ENCODE data around the gene ST8SIA1. TPM values are rescaled to one million over a fixed set of nuclear protein-coding genes. Genes with fewer than 3 reads are reported as not detected.

Gene ST8SIA1
- polyA plus RNA-seq, 1 donor from 2014 or later: 22.5 TPM

- TF ChIP-seq REST (IDR thresholded peaks at IDR 0.05; ENCODE audit: borderline replicate concordance): no peak
- TF ChIP-seq TAF1 (IDR thresholded peaks at IDR 0.05; ENCODE audit: low read depth): no peak
- TF ChIP-seq SMC3 (conservative IDR thresholded peaks at IDR 0.05; ENCODE audit: poor library complexity): no peak
- no peak for TF ChIP-seq MXI1 (conservative IDR thresholded peaks at IDR 0.05; ENCODE audit: poor library complexity, severe bottlenecking)
- TF ChIP-seq RAD21 (conservative IDR thresholded peaks at IDR 0.05): no peak
- no peaks in the 10 kb centered on the region for H3K27me3 ChIP-seq (ENCODE audit: insufficient read depth, low read depth, low read length)
These were observed 12.4 kb downstream of the ST8SIA1 start for GRCh38 chr12:22322091-22322490.

GRCh38 chr12:22321638-22322037 is 12.9 kb downstream of the ST8SIA1 start:
- no peak overlapping the region for H3K9ac ChIP-seq (ENCODE audit: low read length)
- no peaks in the 10 kb centered on the region for H4K20me1 ChIP-seq (ENCODE audit: insufficient read depth)

More at GRCh38 chr12:22322091-22322490, 12.4 kb downstream of the ST8SIA1 start:
- H3K9ac ChIP-seq (ENCODE audit: low read length): no peak overlapping the region
- H3F3A ChIP-seq (ENCODE audit: insufficient read depth, low read length, poor library complexity, severe bottlenecking): no peaks in the 10 kb centered on the region
- no peak overlapping the region for H3K4me3 ChIP-seq (ENCODE audit: low read length)
- no peak overlapping the region for H3K4me2 ChIP-seq (ENCODE audit: low read length)
- no peaks in the 10 kb centered on the region for H3K9me3 ChIP-seq (ENCODE audit: low read length)
- no peaks in the 10 kb centered on the region for H4K20me1 ChIP-seq (ENCODE audit: insufficient read depth)
- no peaks in the 10 kb centered on the region for H3K9me2 ChIP-seq (ENCODE audit: insufficient read depth, low read length)
- no peaks in the 10 kb centered on the region for H3K36me3 ChIP-seq (ENCODE audit: insufficient read depth, low read length)
- H3K27ac ChIP-seq (ENCODE audit: low read length): no peak overlapping the region
- peaks cover 8% of the 10 kb centered on the region for H3K79me2 ChIP-seq (replicated peaks; ENCODE audit: insufficient read depth, low read length)
- H2AFZ ChIP-seq (ENCODE audit: low read depth, low read length): no peak overlapping the region

More at GRCh38 chr12:22321638-22322037, 12.9 kb downstream of the ST8SIA1 start:
- Histone ChIP-seq H3K4me2 (ENCODE audit: low read length) (no peak overlapping the region), H3K36me3 (ENCODE audit: insufficient read depth, low read length) (no peaks in the 10 kb centered on the region), H2AFZ (ENCODE audit: low read depth, low read length) (no peak overlapping the region), H3K79me2 (replicated peaks; ENCODE audit: insufficient read depth, low read length) (peaks cover 3% of the 10 kb centered on the region), H3F3A (ENCODE audit: insufficient read depth, low read length, poor library complexity, severe bottlenecking) (no peaks in the 10 kb centered on the region), H3K27me3 (ENCODE audit: insufficient read depth, low read depth, low read length) (no peaks in the 10 kb centered on the region), H3K9me3 (ENCODE audit: low read length) (no peaks in the 10 kb centered on the region), H3K4me3 (ENCODE audit: low read length) (no peak overlapping the region), H3K27ac (ENCODE audit: low read length) (no peak overlapping the region), H3K9me2 (ENCODE audit: insufficient read depth, low read length) (no peaks in the 10 kb centered on the region)
- no peak for TF ChIP-seq RAD21 (conservative IDR thresholded peaks at IDR 0.05)
- no peak for TF ChIP-seq POLR2AphosphoS5 (IDR thresholded peaks at IDR 0.05)
- no peak for TF ChIP-seq TAF1 (IDR thresholded peaks at IDR 0.05; ENCODE audit: low read depth)
- TF ChIP-seq MXI1 (conservative IDR thresholded peaks at IDR 0.05; ENCODE audit: poor library complexity, severe bottlenecking): no peak
- no peak for TF ChIP-seq EZH2 (IDR thresholded peaks at IDR 0.05; ENCODE audit: borderline replicate concordance, insufficient read depth, low read length, poor library complexity, severe bottlenecking)
- no peak for TF ChIP-seq EP300 (conservative IDR thresholded peaks at IDR 0.05; ENCODE audit: poor library complexity, severe bottlenecking)
- no peak for TF ChIP-seq REST (IDR thresholded peaks at IDR 0.05; ENCODE audit: borderline replicate concordance)
- TF ChIP-seq CTCF (IDR thresholded peaks at IDR 0.05; ENCODE audit: poor library complexity, severe bottlenecking): no peak
- TF ChIP-seq SMC3 (conservative IDR thresholded peaks at IDR 0.05; ENCODE audit: poor library complexity): no peak

All from neural cell (in vitro differentiated cells).